Endodermal cell (in vitro differentiated cells): ENCODE measurements around the gene GNPDA2. TPM values are rescaled to one million over a fixed set of nuclear protein-coding genes. Genes with fewer than 3 reads are reported as not detected.

ENCODE experiments used
- DNase-seq: peaks from one replicate; pipeline ENCODE4 v3.0.0-alpha.2; 2017
- H3K27ac ChIP-seq: 2 replicates; pipeline ENCODE4 v1.5.1; 2013; ENCODE audit warnings: mild to moderate bottlenecking, low read depth, low read length, moderate library complexity
- H3K27me3 ChIP-seq: 2 replicates; pipeline ENCODE4 v1.6.1; 2013; ENCODE audit warnings: mild to moderate bottlenecking, low read length, moderate library complexity; ENCODE audit not compliant: insufficient read depth, control insufficient read depth, poor library complexity, severe bottlenecking
- H3K36me3 ChIP-seq: 2 replicates; pipeline ENCODE4 v1.7.0; 2013; ENCODE audit warnings: mild to moderate bottlenecking, low read length, moderate library complexity; ENCODE audit not compliant: control insufficient read depth, insufficient read depth
- H3K4me1 ChIP-seq: one replicate; pipeline ENCODE4 v1.7.0; 2013; ENCODE audit warnings: low read length; ENCODE audit not compliant: control insufficient read depth, insufficient read depth
- H3K4me3 ChIP-seq: 2 replicates; pipeline ENCODE4 v1.5.1; 2013; ENCODE audit warnings: mild to moderate bottlenecking, low read length, moderate library complexity
- H3K9ac ChIP-seq: 2 replicates; pipeline ENCODE4 v1.6.1; 2013; ENCODE audit warnings: mild to moderate bottlenecking, low read length, moderate library complexity; ENCODE audit not compliant: poor library complexity, severe bottlenecking; ENCODE audit errors: extremely low read depth
- H3K9me3 ChIP-seq: 2 replicates; pipeline ENCODE4 v1.6.1; 2013; ENCODE audit warnings: mild to moderate bottlenecking, low read length, moderate library complexity; ENCODE audit not compliant: control insufficient read depth
- H3K27ac Mint-ChIP-seq: 2 replicates; pipeline ENCODE4 v1.8.0; 2020; ENCODE audit warnings: mixed read lengths
- H3K27me3 Mint-ChIP-seq: 2 replicates; pipeline ENCODE4 v1.8.0; 2021; ENCODE audit warnings: mild to moderate bottlenecking, mixed read lengths; ENCODE audit not compliant: insufficient read depth
- H3K36me3 Mint-ChIP-seq: 2 replicates; pipeline ENCODE4 v1.8.0; 2020; ENCODE audit warnings: low read depth, mixed read lengths
- H3K4me1 Mint-ChIP-seq: 2 replicates; pipeline ENCODE4 v1.8.0; 2020; ENCODE audit warnings: mixed read lengths
- H3K4me3 Mint-ChIP-seq: 2 replicates; pipeline ENCODE4 v1.8.0; 2020; ENCODE audit warnings: mild to moderate bottlenecking, moderate library complexity, mixed read lengths
- H3K9me3 Mint-ChIP-seq: 2 replicates; pipeline ENCODE4 v1.8.0; 2020; ENCODE audit warnings: mild to moderate bottlenecking, mixed read lengths
- CTCF ChIP-seq: fragments of 200-600 bp; sonication (generic); conservative IDR thresholded peaks from 2 replicates; pipeline ENCODE4 v1.5.0; 2021; ENCODE audit warnings: antibody characterized with exemption, mild to moderate bottlenecking
- WGBS, 2 experiments: methylation state at CpG; one replicate each; pipeline versions ENCODE4 v1.1.5 to v1.1.7; 2013; ENCODE audit warnings: missing lambda C conversion rate in 2 of 2, mixed read lengths in 1 of 2; ENCODE audit not compliant: insufficient coverage in 1 of 2, insufficient read length in 1 of 2; 5-methylcytosine and 5-hydroxymethylcytosine counted together
- total RNA-seq, 2 donors: library from RNA; stranded (reverse); fragmentation: NEBNext Ultra II Directional in 1 of 2; extraction: Animal tissue kit (Norgen Biotek cat#: 25700) in 1 of 2; gene quantifications; 2 replicates in 1 of 2; 3 replicates in 1 of 2; pipeline ENCODE4 v1.2.1, GENCODE V29; 2021

The GNPDA2 gene
- total RNA-seq, 2 donors from 2014 or later: 7.2 to 10.2 TPM

- 90 to 94% methylated on average over 4 of the region's 4 CpGs for WGBS, 2 experiments
- Histone ChIP-seq H3K27ac (no peak overlapping the region), H3K36me3 (no peaks in the 10 kb centered on the region), H3K4me3 (no peak overlapping the region), H3K9ac (no peak overlapping the region), H3K27me3 (no peaks in the 10 kb centered on the region), H3K4me1 (no peaks in the 10 kb centered on the region), H3K9me3 (no peaks in the 10 kb centered on the region)
- Mint-ChIP-seq H3K4me1 (peaks cover 9% of the 10 kb centered on the region), H3K36me3 (no peaks in the 10 kb centered on the region), H3K27me3 (peaks cover 4% of the 10 kb centered on the region), H3K4me3 (no peak overlapping the region), H3K27ac (no peak overlapping the region), H3K9me3 (no peaks in the 10 kb centered on the region)
- no peak for DNase-seq
- TF ChIP-seq CTCF: no peak
These were observed 6.0 kb downstream of the GNPDA2 start for GRCh38 chr4:44720371-44720770.

- H3K4me3 ChIP-seq: no peak overlapping the region
- no peaks in the 10 kb centered on the region for H3K4me1 ChIP-seq
- no peaks in the 10 kb centered on the region for H3K36me3 ChIP-seq
- Mint-ChIP-seq H3K4me1 (peaks cover 3% of the 10 kb centered on the region), H3K27me3 (no peaks in the 10 kb centered on the region), H3K27ac (no peak overlapping the region), H3K4me3 (no peak overlapping the region), H3K36me3 (peaks cover 8% of the 10 kb centered on the region), H3K9me3 (no peaks in the 10 kb centered on the region)
- no peak overlapping the region for H3K9ac ChIP-seq
- TF ChIP-seq CTCF: no peak
- H3K27ac ChIP-seq: no peak overlapping the region
- no peaks in the 10 kb centered on the region for H3K9me3 ChIP-seq
- H3K27me3 ChIP-seq: no peaks in the 10 kb centered on the region
- WGBS, 2 experiments: 66 to 100% methylated on average over 1 to 5 of the region's 5 CpGs
- DNase-seq: no peak
These were observed 9.8 kb downstream of the GNPDA2 start for GRCh38 chr4:44716597-44716996.

GRCh38 chr4:44713125-44713524 is 13.2 kb downstream of the GNPDA2 start:
- no peak overlapping the region for H3K9ac ChIP-seq
- no peak overlapping the region for H3K27ac Mint-ChIP-seq
- no peak overlapping the region for H3K4me3 ChIP-seq
- no peaks in the 10 kb centered on the region for H3K9me3 ChIP-seq
- H3K36me3 Mint-ChIP-seq: peaks cover 8% of the 10 kb centered on the region
- no peaks in the 10 kb centered on the region for H3K27me3 ChIP-seq
- H3K4me1 Mint-ChIP-seq: peaks cover 3% of the 10 kb centered on the region
- no peak overlapping the region for H3K27ac ChIP-seq
- peaks cover 9% of the 10 kb centered on the region for H3K27me3 Mint-ChIP-seq
- no peak for TF ChIP-seq CTCF
- no peaks in the 10 kb centered on the region for H3K4me1 ChIP-seq
- DNase-seq: no peak
- 85 to 91% methylated on average over 1 of the region's 1 CpG for WGBS, 2 experiments
- H3K36me3 ChIP-seq: peaks cover 6% of the 10 kb centered on the region
- H3K9me3 Mint-ChIP-seq: no peaks in the 10 kb centered on the region
- no peak overlapping the region for H3K4me3 Mint-ChIP-seq
